GM10266 (cell line): ENCODE measurements around the gene DSC3.

Source experiments
- DNase-seq: peaks from one replicate; pipeline ENCODE4 v3.0.0; 2012; ENCODE audit errors: extremely low spot score
- CTCF ChIP-seq: IDR thresholded peaks from 2 replicates; pipeline ENCODE4 v1.5.1; 2012; ENCODE audit warnings: mild to moderate bottlenecking, low read depth; ENCODE audit not compliant: control insufficient read depth, insufficient read depth; ENCODE audit errors: missing control alignments

Gene DSC3

GRCh38 chr18:30971338-30971956 lies 71.1 kb downstream of the DSC3 start:
- DNase-seq: no peak
- TF ChIP-seq CTCF: peak; percentile 47

DNA sequence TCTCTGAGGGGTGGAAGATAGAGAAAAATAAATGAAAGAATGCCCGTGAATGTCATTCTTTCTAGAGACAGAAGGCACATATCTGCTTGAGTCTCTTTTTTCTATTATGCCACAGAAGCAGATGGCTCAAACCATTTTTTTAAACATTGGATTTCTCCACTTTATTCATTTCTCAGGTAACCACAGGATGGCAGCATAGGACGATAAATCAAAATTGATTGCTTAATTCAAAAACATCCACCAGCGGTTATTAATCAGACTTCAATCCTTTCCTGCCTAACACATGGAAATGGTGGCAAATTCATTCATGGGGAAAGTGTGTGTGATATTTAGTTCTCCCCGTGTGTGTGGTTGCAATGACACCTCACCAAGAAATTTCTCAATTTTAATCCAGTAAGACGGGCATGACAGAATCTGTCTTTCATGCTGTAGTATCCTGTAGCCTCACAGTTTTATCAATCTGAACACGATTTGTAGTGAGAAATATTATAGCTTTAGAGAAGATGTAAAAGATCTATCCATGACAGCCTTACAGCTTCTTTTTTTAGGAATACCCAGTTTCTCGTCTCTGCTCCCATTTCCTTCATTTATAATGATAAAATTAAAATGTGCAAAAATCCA lies 72.2 kb downstream of the DSC3 start:
- no peak for DNase-seq
- TF ChIP-seq CTCF: peak; percentile 48

GRCh38 chr18:30969670-30970170 lies 72.8 kb downstream of the DSC3 start:
- no peak for DNase-seq
- TF ChIP-seq CTCF: no peak

DNA sequence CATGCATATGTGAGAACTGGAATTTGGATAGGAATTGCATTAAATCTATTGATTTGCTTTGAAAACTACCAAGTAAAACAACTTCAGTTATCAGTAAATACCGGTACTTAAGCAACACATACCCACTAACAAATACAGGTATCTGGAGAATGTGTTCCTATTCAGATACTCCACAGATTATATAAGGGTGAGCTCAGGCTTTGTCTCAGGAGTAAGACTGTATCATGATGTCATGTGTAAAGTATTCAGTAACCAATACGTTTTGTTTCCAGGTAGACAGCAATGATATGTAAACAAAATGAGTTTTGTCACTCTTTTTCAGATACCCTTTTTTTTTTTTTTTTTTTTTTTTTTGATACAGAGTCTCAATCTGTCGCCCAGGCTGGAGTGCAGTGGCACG lies 74.8 kb downstream of the DSC3 start:
- DNase-seq: no peak
- no peak for TF ChIP-seq CTCF

DNA sequence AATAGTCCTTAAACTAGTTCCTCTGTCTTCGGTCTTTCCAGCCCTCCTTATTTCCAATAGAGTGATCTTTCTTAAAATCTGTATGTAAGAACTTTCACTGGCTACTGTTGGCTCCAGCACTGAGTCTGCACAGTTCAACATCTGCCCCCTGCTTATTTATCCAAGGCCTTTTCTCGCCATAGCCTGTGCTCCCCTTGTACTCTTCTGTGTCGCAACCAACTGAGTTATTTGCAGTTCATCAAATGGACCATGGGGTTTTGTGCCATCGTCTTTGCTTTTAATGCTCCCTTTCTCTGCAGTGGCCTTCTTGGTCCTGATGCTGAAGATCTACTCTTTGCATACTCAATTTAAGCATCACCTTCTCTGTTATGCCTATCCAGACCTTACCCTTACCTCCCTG lies 77.3 kb downstream of the DSC3 start:
- no peak for TF ChIP-seq CTCF
- DNase-seq: no peak

GRCh38 chr18:30960661-30961060 lies 81.9 kb downstream of the DSC3 start:
- DNase-seq: no peak
- no peak for TF ChIP-seq CTCF

- no peak for DNase-seq
- TF ChIP-seq CTCF: no peak
These were observed 85.5 kb downstream of the DSC3 start for GRCh38 chr18:30957066-30957465.
